Measurements from ENCODE around the gene SLC34A3.
"Not testable (repeated sequence)": the region's sequence is repeated elsewhere in the genome, so short reads cannot be mapped to it uniquely, and the experiment has no call there.

The SLC34A3 gene

DNA sequence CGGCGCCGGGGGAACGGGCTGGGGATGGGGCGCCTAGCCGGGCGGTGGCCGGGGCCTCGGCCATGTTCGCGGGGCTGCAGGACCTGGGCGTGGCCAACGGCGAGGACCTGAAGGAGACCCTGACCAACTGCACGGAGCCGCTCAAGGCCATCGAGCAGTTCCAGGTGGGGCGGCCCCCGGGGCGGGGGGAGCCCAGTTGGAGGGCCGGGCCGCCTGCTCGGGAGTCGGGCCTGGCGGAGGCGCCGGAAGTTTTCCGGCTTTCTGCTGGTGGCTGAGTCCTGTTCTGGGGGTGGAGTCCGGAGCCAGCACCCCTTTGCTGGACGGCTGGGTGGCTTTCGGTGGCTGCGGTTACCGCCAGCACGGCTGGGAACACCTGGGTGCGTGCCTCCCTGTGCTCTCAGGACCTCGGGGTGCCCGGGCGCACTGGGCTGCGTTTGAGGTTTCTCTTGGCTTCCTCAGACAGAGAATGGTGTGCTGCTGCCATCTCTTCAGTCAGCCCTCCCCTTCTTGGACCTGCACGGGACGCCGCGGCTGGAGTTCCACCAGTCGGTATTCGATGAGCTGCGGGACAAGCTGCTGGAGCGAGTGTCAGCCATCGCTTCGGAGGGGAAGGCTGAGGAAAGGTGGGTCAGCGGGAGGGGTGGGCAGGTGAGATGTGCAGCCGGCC is 24.9 kb downstream of the SLC34A3 start:
- peak; percentile 74 for DNase-seq

DNA sequence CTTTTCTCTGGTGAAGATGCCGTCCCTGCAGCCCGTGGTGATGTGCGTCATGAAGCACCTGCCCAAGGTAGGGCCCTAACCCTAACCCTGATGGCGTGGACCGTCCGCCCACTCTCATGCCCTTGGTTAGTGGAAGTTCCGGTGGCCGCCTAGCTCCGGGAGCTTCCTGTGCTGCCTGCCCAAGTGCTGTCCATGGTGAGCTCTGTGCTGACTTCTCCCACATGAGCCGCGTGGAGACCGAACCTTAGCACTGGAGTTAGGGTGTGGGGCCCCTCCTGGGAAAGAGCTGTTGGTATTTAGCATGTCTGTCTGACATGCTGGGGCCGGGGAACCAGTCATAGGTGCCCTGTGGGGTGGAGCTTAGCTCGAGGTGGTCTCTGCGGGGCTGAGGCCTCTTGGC is 25.7 kb downstream of the SLC34A3 start:
- no peak for DNase-seq

DNA sequence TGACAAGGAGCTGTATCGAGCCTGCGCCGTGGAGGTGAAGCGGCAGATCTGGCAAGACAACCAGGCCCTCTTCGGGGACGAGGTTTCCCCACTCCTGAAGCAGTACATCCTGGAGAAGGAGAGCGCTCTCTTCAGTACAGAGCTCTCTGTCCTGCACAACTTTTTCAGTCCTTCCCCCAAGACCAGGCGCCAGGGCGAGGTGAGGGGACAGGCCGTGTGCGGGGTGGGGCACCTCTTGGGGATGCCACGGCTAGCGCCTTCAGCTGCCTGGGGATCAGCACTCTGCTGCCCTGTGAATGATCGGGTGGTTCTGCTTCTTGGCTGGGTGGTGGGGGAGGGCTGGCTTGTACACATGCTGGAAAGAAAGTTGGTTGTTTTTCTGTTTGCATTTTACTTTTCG is 26.2 kb downstream of the SLC34A3 start:
- DNase-seq: no peak

DNA sequence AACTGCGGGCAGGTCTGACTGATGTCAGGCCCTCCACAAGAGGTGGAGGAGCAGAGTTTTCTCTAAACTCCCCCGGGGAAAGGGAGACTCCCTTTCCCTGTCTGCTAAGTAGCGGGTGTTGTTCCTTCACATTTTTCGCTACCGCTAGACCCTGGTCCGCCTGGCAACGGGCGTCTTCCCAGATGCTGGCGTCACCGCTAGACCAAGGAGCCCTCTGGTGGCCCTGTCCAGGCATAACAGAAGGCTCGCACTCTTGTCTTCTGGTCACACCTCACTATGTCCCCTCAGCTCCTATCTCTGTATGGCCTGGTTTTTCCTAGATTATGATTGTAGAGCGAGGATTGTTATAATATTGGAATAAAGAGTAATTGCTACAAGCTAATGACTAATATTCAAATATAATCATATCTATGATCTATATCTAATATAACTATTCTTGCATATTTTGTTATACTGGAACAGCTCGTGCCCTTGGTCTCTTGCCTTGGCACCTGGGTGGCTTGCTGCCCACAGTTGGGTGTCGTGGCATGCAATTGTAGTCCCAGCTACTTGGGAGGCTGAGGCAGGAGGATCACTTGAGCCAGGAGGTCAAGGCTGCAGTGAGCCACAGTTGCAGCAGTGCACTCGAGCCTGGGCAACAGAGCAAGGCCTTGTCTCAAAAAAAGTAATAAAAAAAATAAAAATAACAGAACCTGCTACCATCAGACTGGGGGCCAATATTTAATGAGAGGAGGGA is 31.6 kb downstream of the SLC34A3 start:
- not testable (repeated sequence) for DNase-seq

DNA sequence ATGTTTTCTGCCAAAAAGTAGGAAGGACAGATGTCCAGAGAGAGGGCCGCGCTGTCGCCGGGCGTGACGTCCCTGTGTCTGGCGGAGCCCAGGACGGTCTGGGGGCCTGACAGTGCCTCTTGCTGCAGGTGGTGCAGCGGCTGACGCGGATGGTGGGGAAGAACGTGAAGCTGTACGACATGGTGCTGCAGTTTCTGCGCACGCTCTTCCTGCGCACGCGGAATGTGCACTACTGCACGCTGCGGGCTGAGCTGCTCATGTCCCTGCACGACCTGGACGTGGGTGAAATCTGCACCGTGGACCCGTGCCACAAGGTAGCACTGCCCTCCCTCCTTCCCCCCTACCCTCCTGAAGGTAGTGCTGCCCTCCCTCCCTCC is 32.2 kb downstream of the SLC34A3 start:
- DNase-seq: no peak

DNA sequence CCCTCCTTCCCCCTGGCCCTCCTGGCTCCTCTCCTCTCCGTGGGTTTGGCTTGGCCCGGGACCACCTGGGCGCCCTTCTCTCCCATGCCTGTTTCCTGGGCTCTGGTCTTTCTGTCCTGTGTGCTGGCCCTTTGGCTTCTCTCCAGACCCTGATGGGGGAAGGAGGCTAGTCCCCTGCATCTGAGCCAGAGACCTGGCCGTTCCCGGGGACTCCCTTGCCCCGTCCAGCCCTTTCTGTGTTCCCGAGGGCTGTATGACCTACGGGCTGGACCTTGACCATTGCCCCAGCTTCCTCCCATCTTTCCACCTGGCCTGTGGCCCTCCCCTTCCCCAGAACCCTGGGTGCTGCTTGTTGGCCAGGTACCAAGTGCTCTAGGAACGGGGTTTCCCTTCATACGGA is 32.8 kb downstream of the SLC34A3 start:
- DNase-seq: no peak

DNA sequence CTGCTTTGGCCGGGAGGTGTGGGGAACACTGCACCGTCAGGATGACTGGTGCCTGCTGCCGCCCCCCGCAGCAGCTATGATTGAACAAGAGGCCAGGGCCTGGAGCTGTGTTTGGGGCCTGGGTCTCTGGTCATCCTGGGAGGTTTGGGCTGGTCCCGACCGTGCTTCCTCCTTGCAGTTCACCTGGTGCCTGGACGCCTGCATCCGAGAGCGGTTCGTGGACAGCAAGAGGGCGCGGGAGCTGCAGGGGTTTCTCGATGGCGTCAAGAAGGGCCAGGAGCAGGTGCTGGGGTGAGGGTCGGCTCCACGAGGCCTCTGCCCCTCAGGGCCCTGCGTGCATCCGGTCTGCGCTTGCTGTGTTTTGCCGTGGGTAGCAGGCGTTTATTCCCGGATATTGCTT is 33.4 kb downstream of the SLC34A3 start:
- no peak for DNase-seq

DNA sequence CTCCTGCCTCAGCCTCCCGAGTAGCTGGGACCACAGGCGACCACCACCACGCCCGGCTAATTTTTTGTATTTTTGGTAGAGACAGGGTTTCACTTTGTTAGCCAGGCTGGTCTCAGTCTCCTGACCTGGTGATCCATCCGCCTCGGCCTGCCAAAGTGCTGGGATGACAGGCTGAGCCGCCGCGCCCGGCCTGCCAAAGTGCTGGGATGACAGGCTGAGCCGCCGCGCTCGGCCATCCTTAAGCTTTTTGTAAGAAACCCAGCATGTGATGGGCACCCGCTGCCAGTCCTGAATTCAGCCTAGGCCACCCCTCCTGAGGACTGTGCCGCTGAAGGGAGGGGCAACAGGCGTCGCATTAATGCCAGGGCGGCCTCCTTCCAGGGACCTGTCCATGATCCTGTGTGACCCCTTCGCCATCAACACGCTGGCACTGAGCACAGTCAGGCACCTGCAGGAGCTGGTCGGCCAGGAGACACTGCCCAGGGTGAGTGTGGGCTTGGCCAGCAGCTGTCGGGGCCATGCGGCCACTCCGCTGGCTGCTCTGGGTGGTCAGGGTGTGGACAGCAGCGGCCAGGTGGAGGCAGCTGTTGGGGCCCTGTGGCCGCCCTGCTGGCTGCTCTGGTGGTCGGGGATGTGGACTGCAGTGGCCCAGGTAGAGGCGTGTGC is 34.9 kb downstream of the SLC34A3 start:
- no peak for DNase-seq

DNA sequence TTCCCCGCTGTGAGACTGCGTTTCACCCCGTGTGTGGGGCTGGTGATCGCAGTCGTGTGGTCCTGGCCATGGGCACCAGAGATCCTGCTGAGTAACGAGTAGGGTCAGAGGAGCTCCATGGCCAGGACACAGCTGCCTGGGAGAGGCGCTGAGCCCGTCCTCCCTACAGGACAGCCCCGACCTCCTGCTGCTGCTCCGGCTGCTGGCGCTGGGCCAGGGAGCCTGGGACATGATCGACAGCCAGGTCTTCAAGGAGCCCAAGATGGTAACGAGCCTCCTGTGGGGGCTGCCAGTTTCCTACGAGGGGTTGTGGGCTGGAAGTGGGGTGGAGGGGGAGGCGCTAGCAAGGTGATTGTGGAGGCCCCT is 35.4 kb downstream of the SLC34A3 start:
- no peak for DNase-seq

DNA sequence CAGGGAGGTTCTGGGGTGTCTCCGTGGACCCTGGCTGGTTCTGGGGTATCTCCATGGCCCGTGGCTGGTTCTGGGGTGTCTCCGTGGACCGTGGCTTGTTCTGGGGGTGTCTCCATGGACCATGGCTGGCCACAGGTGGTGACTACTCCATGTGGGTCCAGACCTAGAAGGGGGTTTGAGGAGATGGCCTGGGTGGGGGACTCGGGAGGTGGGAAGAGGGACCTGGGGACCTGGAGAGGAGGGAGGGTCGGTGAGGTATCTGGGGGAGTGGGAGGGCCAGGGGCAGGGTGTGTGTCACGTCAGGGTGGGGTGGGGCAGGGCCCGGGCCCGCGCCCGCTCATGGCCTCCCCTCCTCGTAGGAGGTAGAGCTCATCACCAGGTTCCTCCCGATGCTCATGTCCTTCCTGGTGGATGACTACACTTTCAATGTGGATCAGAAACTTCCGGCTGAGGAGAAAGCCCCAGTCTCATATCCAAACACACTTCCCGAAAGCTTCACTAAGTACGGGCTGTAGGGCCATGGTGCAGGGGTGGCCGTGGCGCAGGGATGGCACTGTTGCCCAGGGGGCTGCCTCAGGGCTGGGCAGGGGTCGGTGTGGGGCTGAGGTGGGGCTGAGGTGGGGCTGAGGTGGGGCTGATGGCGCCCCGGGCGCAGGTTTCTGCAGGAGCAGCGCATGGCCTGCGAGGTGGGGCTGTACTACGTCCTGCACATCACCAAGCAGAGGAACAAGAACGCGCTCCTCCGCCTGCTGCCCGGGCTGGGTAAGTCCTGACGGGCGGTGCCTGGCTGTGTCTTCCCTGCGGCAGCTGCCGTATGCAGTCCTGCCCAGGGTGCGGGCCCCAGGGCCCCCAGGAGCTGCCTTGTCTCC is 36.1 kb downstream of the SLC34A3 start:
- no peak for DNase-seq

DNA sequence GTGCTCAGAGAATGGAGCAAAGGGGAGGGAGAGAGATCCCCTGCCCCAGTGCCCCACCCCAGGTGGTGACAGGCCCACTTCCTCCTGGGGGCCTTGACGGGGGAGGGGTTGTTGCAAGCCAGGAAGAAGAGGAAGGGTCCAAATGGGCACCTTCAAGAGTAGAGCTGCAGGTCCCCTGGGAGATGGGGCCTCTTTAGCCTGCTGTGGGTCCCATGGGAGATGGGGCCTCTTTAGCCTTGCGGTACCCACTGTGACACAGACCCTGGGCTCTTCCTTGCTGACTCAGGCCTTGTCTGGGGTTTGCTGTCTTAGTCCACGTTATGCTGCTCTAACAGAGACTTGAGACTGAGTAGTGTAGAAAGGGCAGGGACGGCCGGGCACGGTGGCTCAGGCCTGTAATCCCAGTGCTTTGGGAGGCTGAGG is 37.2 kb downstream of the SLC34A3 start:
- no peak for DNase-seq

DNA sequence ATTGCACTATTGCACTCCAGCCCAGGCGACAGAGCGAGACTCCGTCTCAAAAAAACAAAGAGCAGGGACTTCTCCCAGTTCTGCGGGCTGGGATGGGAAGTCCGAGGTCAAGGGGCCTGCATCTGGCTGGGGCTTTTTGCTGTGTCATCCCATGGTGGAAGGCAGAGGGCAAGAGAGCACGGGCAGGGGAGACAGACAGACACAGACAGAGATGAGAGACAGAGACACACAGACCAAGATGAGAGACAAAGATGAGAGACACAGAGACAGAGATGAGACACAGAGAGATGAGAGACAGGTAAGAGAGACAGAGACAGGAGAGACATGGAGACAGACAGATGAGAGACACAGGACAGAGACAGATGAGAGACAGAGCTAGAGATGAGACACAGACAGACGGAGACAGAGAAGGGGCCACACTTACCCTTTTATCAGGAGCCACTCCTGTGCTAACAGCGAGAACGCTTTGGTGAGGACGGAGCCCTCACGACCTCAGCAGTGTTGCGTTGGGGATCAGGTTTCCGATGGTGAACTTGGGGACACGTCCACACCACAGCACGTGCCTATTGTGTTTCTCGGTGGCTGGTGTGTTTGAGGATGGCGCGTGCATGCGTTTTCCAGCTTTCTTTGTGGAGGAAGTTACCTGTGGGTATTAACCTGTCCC is 38.0 kb downstream of the SLC34A3 start:
- DNase-seq: no peak

DNA sequence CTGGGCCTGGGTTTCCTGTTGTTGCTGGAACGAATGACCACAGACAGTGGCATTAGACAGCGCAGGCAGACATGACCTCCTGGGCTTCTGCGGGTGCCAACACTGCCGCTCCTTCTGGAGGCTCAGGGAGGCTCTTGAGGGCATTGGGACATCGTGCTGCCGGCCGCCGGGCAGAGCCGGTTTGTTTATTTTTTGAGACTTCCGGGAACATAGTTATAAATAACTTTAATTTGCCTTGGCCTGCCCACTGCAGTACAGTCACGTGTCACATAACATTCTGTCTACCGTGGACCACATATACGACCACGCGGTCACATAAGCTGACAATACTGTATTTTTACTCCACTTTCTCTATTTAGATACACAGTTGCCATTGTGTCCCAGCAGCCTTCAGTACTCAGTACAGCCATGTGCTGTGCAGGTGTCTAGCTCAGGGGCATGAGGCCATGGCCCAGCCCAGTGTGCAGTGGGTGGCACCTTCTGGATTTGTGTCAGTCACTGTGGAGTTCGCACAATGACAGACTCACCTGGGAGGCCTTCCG is 38.6 kb downstream of the SLC34A3 start:
- DNase-seq: no peak

DNA sequence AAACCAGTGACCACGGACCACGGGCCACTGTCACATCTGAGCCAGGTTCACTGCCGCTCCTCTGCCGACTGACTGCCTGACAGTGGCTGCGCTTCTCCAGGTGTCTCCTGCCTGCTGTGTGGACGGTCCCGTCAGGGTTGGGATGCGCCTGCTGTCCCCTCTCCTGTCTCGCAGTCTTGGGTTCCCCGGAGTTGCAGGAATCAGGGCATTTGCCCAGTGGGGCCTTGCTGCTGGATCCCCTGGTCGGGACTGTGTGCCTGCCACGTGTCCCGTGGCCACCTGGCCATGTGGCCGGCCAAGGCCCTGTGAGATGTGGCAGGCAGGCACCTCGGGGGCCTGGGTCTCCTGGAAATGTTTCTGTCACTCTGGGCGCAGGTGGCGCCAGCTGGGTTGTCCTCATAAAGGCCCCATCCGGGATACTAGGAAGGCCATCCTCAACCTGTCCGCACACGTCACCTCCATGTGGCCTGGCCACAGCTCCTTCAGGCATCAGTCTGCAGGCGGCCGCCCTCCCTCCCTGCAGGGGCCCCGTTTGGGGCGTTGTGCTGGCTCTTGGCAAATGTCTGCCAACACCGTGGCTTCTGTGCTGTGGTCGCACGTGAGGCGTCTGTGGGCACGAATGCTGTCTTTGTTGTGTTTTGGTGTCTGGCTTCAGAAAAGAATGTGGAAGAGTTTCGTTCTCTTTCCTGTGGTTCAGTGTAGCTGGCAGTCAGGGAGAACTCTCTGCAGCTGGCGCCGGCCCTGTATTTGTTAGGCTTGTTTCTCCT is 40.4 kb downstream of the SLC34A3 start:
- no peak for DNase-seq

DNA sequence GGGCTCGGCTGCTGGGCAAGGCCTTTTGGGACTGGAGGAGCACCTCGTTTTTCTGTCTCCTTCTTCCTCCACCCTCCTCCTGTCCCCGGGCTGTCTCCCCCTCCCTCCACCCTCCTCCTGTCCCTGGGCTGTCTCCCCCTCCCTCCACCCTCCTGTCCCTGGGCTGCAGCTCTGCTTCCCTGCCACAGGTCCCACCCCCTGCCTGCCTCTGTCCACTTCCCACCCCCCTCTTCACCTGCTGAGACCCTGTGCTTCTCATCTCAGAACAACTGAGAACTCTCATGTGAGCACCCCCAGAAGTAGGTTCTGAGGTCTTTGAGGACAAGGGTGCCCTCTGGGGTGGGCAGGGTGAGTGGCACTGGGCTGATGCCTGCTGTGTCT is 41.0 kb downstream of the SLC34A3 start:
- no peak for DNase-seq

DNA sequence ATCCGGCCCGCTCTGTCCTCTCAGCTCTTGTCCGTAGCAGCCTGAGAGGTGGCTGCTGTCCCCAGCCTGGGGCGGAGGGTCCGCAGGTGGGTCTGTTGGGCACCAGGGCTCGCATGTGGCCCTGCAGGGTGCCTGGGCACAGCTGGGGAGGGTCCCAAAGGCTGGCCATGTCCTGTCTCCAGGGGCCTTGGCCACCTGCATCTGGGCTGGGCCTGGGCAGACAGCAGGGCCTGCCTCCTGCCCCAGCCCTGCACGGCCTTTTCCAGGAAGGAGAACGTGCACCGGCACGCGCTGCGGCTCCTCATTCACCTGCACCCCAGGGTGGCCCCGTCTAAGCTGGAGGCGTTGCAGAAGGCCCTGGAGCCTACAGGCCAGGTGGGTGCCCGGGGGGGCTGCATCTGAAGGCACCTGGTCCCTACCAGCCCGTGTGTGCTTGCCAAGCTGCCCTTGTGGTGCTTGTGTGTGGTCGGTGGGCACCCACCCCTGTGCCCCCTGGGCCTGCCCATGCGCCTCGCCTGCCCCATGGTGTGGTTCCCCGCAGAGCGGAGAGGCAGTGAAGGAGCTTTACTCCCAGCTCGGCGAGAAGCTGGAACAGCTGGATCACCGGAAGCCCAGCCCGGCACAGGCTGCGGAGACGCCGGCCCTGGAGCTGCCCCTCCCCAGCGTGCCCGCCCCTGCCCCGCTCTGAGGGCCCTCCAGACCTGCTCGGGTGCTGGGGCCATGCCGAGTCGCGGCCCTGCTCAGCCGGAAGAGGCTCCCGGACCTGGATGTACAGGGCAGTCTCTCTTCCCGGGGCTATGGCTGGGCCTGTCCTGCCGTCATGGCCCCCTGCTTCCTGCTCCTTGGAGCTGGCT is 41.8 kb downstream of the SLC34A3 start:
- DNase-seq: no peak

DNA sequence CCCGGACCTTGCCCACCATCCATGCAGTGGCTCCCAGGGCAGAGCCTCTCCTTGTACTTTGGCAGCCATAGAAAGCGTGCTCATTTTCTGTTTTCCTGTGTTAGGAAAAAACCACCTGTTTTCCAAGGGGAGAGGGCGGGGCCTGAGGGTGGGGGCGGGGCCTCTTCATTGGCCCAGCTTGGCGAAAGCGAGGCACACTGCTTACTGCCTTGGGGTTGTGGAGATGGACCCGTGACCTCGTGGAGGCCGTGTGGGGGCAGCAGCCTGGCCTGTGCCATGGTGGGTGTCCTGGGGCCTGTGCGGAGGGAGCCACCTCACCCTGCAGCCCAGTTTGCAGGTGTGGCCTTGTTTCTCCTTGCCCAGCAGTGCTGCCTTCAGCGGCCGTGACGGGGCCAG is 42.4 kb downstream of the SLC34A3 start:
- DNase-seq: no peak

DNA sequence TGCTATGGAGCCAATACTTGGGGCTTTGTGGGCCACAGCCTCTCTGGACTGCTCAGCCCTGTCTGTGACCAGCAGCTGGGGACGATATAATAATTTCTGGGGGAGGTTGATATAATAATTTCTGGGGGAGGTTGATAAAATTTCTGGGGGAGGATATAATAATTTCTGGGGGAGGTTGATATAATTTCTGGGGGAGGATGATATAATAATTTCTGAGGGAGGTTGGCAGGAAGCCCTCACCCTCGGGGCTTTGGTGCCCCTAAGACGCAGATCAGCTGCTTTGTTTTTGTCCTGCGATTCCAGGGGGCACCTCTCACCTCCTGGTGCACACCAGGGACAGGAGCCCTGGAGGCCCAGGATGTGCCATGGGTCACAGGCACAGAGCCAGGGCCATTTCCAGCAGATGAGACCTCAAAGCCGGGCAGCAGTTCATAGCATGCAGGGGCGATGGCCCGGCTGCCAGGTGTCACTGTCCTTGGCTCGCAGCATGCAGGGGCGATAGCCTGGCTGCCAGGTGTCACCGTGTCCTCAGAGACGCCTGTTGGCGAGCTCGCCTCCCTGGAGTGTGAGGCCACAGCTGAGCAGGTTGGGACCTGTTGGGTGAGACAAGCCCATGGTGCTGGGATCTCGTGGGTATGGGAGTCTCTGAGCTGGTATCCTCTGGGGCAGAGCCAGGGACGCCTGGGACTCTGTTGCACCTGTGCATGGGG is 43.1 kb downstream of the SLC34A3 start:
- DNase-seq: no peak

DNA sequence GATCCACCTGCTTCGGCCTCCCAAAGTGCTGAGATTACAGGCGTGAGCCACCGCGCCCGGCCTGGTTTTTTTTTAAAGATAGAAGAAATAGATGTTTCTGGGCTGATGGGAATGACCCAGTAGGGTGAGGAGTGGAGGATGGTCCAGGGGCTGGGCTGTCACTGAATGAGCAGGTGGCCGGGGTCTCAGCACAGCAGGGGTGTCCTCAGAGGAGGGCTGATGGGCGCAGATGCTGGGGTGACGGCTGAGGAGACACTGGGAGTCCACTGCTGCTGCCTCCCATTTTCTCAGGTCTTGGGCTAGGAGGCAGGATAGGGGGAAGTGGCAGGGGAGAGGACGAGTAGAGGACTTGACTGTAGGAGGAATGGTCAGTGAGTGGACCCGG is 44.5 kb downstream of the SLC34A3 start:
- no peak for DNase-seq

Data from right kidney (tissue), 1 donor.